Sciatic nerve (tissue), 2 donors: ENCODE measurements around the gene ARID1B. TPM values are rescaled to one million over a fixed set of nuclear protein-coding genes. Genes with fewer than 3 reads are reported as not detected.
A peak's percentile ranks its signal among the peaks of the same experiment; 100 is the strongest.
"Not testable (repeated sequence)": the region's sequence is repeated elsewhere in the genome, so short reads cannot be mapped to it uniquely, and the experiment has no call there.

ENCODE experiments used
- ATAC-seq: fragments of 200-7000 bp; cut with Tn5 transposase; one replicate; pipeline ENCODE4 v1.9.1; 2020; ENCODE audit warnings: mild to moderate bottlenecking, moderate library complexity
- DNase-seq: peaks from one replicate; pipeline ENCODE4 v3.0.0-alpha.2; 2020; ENCODE audit warnings: low spot score
- intact Hi-C: fragments of 100-400 bp; cut with DNase I; formaldehyde crosslinking; loops from one replicate; pipeline ENCODE4 v1.14.2; 2022
- total RNA-seq: library from RNA; stranded (reverse); fragmentation: NEBNext Ultra II Directional; extraction: Animal tissue kit (Norgen Biotek cat#: 25700); gene quantifications from one replicate; pipeline ENCODE4 v1.2.1, GENCODE V29; 2021
- donor health status: DM: no; HTN: no; CAD: no.
- donor health status: DM: no; HTN: no; CAD: no.

ARID1B gene
- total RNA-seq, 1 donor from 2014 or later, result 142 TPM

DNA sequence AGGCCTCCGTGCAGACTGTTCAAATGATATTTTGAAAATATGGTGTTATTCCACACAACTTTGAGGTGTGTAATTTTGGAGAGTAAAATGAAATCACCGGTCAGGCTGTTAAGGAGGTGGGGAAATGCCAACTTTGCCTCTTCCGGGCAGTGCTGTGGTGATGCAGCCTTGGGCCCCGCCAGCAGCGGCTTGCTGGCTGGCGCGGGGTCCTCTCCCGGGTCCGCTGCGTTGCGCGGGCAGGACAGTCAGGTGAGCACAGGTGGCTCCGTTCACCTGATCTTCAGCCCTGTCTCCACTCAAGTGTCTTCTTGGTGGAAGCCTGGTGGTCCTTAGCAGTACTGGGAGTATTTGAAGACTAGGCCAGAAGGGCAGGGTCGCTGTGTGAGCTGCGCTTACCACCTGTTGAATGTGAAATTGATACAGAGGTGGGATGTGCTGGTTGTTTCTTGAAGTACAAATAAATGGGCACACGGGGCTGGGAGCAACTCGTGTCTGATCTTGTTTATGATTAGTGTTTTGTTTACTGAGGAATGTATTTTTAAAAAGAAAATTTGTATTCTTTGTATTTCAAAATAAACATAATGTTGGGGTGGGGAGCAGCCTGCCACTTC is 184.2 kb downstream of the ARID1B start:
- no peak for DNase-seq
- intact Hi-C loops, result no loop called here
- ATAC-seq, result no peak

GRCh38 chr6:156963712-156964700 is 186.8 kb downstream of the ARID1B start:
- DNase-seq (no peak), ATAC-seq (peak; percentile 71)
- intact Hi-C loops, result loop anchor here (1.0 kb wide), 1 partner anchor 46 kb away; no protein-coding TSS in a partner anchor

DNA sequence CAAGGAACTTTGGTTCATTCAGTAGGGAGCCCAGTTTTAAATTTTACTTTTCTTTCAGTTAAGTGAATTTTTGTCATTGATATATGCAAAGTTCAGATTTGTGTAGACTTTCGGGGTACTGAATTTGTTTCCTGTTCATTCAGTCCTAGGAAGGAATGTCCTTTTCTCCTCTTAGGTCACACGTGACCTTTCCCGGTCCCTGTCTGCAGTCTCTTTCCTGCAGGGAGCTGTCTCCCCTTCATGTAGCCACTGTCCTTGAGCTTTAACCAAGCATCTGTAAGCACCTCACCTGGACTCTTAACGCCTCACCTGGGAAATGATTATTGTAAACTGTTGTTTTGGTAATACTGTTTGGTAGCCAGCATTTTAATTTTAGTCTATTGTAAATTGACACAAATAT is 190.7 kb downstream of the ARID1B start:
- ATAC-seq (no peak), DNase-seq (no peak)
- intact Hi-C loops, result loop anchor here (5.0 kb wide), 1 partner anchor 1061 kb away; no protein-coding TSS in a partner anchor

GRCh38 chr6:156969233-156969632 is 192.1 kb downstream of the ARID1B start:
- intact Hi-C loops, result loop anchor here (5.0 kb wide), 1 partner anchor 1062 kb away; no protein-coding TSS in a partner anchor
- DNase-seq, result no peak
- ATAC-seq, result no peak

DNA sequence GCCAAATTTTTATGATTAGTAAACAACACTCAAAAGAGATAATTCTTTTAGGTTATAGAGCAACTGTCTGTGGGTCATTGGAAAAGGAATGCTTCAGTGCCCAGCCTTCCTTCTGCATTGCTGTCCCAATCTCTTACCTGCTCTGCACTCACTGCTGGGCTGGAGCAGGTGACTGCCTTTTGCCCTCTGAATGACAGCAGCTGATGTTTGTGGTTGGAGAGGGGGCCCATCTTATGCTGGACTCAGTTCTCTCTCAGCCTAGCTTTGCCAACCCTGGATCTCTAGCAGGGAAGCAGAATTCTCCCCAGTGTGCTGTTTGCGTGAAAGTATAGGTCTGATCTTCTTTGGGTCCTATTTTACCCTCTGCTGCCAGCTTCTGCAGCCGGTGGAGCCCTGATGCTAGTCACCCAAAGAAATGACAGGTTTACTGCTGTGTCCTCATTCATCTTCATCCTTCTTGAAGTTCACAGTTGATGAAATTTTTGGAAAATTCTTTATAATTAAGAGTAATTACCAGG is 193.5 kb downstream of the ARID1B start:
- intact Hi-C loops, result no loop called here
- DNase-seq (no peak), ATAC-seq (no peak)

GRCh38 chr6:156971153-156971885 is 194.1 kb downstream of the ARID1B start:
- DNase-seq (no peak), ATAC-seq (peak; percentile 54)
- intact Hi-C loops, result no loop called here

DNA sequence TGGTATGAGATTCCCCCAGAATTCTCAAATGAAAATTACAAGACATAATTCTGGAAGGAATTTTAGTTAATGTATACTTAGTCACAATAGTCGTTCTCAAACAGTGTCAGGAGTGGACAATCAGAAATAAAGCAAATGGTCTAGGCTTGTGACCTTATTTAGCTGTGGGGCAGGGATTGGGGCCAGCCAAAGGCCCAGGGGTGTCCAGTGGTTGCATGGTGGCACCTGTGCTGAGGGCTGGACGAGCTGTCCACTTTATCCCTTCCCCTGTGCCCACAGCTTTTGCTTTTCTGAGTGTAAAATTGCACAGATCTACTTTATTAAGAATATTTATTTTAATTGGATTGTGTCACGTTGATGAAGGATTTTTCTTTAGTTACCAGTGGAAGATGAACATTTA is 195.0 kb downstream of the ARID1B start:
- intact Hi-C loops, result no loop called here
- ATAC-seq (no peak), DNase-seq (no peak)

DNA sequence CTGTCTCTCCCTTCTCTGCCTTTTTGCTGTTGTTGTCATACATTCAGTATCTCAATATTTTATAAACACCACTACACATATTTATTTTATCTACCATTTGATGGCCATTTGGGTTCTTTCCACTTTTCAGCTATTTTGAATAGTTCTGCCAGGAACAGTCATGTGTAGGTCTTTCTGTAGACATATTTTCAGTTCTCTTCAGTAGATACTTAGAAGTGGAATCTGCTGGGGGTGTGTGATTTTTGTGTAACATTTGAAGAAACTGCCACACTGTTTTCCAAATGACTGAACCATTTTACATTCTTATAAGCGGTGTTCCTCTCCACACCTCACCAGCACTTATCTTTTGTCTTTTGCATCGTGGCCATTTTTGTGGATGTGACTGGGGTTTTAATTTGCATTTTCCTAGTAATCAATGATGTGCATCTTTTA is 197.7 kb downstream of the ARID1B start:
- DNase-seq (no peak), ATAC-seq (no peak)
- intact Hi-C loops, result no loop called here

DNA sequence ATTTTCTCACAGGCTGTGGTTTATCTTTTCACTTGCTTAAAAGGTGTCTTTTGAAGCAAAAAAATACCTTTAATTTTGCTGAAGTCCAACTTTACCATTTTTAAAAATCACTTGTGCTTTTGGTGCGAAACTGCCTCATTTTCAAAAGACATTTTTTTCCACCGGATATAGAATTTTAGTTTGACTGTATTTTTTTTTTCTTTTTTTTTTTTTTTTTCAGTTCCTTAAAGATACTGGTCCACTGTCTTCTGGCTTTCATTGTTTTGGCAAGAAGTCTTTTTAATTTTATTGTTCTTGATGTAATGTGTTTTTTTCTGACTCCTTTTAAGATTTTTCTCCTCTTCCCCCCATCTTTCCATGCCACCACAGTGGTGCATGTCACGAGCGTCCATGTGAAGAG is 198.2 kb downstream of the ARID1B start:
- intact Hi-C loops, result no loop called here
- ATAC-seq (no peak), DNase-seq (no peak)

DNA sequence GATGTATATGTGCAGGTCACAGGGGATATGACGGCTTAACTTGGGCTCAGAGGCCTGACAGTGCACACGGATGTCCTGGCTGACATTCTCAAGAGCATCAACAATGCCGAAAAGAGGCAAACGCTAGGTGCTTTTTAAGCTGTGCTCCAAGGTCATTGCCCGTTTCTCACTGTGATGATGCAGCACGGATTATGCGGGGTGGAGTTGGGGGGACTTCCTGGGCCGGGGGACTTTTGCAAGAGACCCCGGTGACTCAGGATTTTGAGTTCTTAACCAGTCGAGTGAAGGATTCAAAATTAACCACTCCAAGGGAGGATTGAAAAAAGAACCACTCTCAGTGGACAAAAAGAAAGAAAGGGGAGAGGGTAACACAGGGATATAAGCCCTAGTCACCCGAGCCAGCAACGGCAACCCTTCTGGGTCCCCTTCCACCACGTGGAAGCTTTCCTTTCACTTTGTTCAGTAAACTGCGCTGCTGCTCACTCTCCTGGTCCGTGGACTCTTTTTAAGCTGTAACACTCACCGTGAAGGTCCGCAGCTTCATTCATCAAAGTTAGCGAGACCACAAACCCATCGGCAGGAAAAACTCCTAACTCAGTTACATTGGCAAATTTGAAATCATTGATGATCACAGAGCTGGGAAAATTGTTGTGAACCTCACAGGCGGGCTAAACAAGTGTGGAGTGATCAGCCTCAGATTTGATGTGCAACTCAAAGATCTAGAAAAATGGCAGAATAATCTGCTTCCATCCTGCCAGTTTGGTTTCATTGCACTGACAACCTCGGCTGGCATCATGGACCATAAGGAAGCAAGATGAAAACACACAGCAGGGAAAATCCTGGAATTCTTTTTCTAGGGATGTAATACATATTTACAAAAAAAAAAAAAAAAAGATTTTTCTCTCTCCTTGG is 199.3 kb downstream of the ARID1B start:
- ATAC-seq, result peak; percentile 41
- DNase-seq, result no peak
- intact Hi-C loops, result no loop called here

DNA sequence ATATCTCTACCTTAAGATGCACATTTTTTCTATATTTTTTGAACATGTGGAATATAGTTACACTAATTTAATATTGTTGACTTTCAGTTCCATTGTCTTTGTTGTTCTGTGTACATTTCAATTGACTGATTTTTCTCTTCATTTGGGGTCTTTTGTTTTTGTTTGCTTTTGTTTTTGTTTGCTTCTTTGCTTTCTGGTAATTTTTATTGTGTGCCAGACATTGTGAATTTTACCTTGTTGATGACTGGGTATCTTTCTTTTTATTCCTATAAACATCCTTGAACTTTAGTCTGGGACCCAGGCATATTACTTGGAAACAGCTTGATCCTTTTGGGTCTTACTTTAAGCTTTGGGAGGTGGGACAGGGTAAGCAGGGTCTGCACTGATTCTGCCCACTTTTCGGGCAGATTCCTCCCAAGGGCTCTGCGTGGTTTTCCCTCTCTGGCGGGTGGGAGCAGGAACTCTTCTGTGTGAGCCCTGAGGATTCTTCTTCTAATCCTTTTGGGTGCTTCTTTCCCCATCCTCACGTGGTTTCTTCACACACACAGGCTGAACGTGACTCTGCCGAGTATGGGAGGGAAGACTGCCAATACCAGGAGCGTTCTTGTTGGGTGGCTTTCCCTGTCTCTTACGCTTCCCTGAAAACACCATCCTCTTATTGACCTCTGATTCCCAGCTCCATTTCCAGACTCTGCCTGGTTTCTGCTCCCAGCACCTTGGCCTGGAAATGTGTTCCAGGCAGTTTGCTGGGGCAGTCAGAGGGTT is 200.5 kb downstream of the ARID1B start:
- intact Hi-C loops, result no loop called here
- ATAC-seq, result peak; percentile 93
- no peak for DNase-seq

DNA sequence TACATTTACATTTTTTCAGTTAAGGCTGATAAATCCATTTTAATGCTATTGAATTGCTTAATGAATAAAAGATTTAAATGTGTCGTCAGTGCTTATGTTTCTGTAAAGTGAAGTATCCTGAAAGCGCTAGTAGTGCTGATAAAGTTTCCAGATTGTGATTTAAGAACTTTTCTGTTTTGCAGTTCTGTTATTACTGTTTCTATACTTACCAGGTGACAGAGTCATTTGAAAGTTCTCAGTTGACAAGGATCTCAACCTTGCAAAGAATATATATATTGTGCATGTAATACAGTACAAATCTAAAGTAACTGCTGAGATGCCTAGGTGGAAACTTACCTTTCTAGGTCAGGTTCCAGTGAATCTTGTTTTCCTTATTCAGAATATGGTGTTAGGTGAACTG is 201.8 kb downstream of the ARID1B start:
- DNase-seq (no peak), ATAC-seq (no peak)
- intact Hi-C loops, result no loop called here

DNA sequence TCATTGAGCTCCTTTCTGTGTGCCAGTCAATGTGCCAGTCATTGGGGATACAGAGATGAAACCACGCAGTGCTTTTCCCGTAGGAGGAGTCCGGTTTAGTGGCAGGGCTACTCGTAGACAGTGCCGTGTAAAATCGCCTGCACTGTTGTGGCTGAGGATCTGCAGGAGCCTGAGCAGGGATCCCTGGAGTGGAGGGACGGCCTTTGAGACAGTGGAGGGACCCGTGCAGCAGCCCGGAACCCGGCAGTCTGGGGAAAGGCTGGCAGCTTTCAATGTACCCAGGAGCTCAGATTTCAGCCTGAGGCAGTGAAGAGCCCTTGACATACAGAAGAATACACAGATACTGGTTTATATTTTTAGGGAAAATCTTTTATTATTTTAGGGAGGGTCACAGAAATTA is 203.3 kb downstream of the ARID1B start:
- ATAC-seq (no peak), DNase-seq (no peak)
- intact Hi-C loops, result no loop called here

DNA sequence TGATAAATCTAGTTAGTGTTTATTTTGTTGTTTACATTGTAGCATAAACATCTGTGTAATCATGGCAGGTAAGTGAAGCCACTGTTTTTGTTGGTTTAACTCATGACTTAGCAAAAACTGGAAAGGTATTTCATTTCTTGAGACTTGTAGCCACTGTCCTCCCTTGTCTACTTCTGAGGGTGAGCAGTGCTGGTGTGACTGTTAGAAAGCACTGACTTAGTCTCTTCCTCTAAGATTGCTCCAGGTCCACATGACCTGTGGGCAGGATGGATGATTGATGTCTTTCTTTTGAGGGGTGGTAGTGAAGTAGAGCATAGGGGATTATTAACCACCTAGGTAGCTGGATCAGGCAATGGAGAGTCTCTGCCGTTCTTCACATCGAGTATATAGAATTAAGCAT is 203.8 kb downstream of the ARID1B start:
- DNase-seq (no peak), ATAC-seq (no peak)
- intact Hi-C loops, result no loop called here

GRCh38 chr6:156982168-156982567 is 205.0 kb downstream of the ARID1B start:
- ATAC-seq (no peak), DNase-seq (no peak)

GRCh38 chr6:156982864-156983263 is 205.7 kb downstream of the ARID1B start:
- DNase-seq, intact Hi-C loops, ATAC-seq: not testable (repeated sequence)

More at GRCh38 chr6:156982168-156982567, 205.0 kb downstream of the ARID1B start:
- intact Hi-C loops, result no loop called here

DNA sequence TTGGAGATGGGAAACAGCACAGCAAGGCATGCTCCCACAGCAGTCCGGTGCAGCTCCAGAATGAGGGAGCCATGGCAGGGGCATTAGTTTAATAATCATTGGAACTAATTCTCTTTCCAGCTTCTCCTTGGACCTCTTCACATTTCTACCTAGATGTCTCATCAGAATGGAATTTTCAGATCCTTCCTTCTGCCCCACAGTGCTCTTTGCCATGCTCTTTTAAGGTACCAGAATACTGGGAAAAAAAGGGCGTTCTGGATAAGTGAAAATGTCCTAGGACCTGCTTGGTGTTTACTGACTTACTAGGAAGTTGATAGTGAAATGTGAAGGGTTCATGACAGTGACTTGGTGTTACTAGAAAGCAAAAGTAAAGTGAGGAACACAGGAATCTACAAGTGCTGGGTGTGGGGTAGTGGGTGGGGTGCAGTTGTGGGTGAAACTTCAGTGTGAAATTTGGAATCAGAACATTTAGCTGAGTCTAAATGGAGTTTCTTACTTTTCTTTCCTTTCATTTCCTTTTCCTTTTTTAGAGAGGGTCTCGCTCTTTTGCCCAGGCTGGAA is 207.1 kb downstream of the ARID1B start:
- DNase-seq, result no peak
- no peak for ATAC-seq
- intact Hi-C loops, result no loop called here
